Progenitor cell of endocrine pancreas (in vitro differentiated cells): ENCODE results near the gene PANK2. TPM values are rescaled to one million over a fixed set of nuclear protein-coding genes. Genes with fewer than 3 reads are reported as not detected.
"Not testable (repeated sequence)": the region's sequence is repeated elsewhere in the genome, so short reads cannot be mapped to it uniquely, and the experiment has no call there.

Experiments
- DNase-seq: peaks from one replicate; pipeline ENCODE4 v3.0.0; 2021; ENCODE audit warnings: low spot score; ENCODE audit not compliant: unreplicated experiment
- H3K27ac Mint-ChIP-seq: 2 replicates; pipeline ENCODE4 v1.8.0; 2021; ENCODE audit warnings: mild to moderate bottlenecking, moderate library complexity, mixed read lengths
- H3K27me3 Mint-ChIP-seq: 2 replicates; pipeline ENCODE4 v1.8.0; 2021; ENCODE audit warnings: mixed read lengths
- H3K36me3 Mint-ChIP-seq: 2 replicates; pipeline ENCODE4 v1.8.0; 2022; ENCODE audit warnings: mixed read lengths; ENCODE audit not compliant: insufficient read depth
- H3K4me1 Mint-ChIP-seq: 2 replicates; pipeline ENCODE4 v1.8.0; 2021; ENCODE audit warnings: low read depth, mixed read lengths
- H3K4me3 Mint-ChIP-seq: 2 replicates; pipeline ENCODE4 v1.8.0; 2021; ENCODE audit warnings: low read depth, mild to moderate bottlenecking, moderate library complexity, mixed read lengths
- H3K9me3 Mint-ChIP-seq: 2 replicates; pipeline ENCODE4 v1.8.0; 2021; ENCODE audit warnings: low read depth, mixed read lengths
- total RNA-seq: library from RNA; stranded (reverse); gene quantifications from 2 replicates; pipeline ENCODE4 v1.2.1, GENCODE V29; 2021
- TF ChIP-seq, protein P1 (sequence below): fragments of 200-600 bp; sonication (generic); IDR thresholded peaks from one replicate; pipeline ENCODE4 v1.5.0; 2021; ENCODE audit warnings: antibody characterized with exemption, mild to moderate bottlenecking; ENCODE audit not compliant: unreplicated experiment

PANK2 gene
- total RNA-seq, 1 donor from 2014 or later = 53.8 TPM

DNA sequence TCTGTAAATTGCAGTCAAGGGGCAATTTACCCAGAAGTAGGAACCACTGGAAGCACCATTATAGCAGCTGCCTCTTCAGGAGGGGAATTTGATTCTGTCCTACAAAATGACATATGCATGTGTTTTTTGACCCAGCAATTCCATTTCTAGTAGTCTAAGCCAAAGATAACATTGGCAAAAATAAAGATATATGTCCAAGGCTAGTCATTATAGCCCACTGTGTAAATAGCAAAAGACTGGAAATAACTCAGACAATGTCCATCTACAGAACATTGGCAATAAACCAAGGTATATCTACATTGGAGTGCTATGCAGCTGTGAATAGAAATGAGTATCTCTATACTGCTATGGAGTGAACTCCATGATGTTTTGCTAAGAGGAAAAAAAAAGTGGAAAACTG, 12.5 kb upstream of the PANK2 start:
- H3K27ac Mint-ChIP-seq = no peak overlapping the region
- H3K9me3 Mint-ChIP-seq = no peaks in the 10 kb centered on the region
- H3K4me3 Mint-ChIP-seq = no peak overlapping the region
- H3K36me3 Mint-ChIP-seq = peaks cover 16% of the 10 kb centered on the region
- no peaks in the 10 kb centered on the region for H3K4me1 Mint-ChIP-seq
- H3K27me3 Mint-ChIP-seq = no peaks in the 10 kb centered on the region
- TF ChIP-seq, protein P1, sequence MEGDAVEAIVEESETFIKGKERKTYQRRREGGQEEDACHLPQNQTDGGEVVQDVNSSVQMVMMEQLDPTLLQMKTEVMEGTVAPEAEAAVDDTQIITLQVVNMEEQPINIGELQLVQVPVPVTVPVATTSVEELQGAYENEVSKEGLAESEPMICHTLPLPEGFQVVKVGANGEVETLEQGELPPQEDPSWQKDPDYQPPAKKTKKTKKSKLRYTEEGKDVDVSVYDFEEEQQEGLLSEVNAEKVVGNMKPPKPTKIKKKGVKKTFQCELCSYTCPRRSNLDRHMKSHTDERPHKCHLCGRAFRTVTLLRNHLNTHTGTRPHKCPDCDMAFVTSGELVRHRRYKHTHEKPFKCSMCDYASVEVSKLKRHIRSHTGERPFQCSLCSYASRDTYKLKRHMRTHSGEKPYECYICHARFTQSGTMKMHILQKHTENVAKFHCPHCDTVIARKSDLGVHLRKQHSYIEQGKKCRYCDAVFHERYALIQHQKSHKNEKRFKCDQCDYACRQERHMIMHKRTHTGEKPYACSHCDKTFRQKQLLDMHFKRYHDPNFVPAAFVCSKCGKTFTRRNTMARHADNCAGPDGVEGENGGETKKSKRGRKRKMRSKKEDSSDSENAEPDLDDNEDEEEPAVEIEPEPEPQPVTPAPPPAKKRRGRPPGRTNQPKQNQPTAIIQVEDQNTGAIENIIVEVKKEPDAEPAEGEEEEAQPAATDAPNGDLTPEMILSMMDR = no peak
- DNase-seq = no peak

DNA sequence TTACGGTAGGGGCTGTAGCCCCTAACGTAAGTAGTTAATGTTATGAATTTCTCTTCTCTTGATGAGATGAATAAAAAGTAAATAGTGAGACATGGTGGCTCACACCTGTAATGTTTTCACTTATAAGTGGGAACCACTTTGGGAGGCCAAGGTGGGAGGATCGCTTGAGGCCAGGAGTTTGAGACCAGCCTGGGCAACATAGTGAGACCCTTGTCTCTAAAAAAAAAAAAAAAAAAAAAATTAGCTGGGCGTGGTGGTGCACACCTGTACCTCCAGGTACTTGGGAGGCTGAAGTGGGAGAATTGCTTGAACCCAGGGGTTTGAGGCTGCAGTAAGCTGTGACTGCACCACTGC, 10.3 kb upstream of the PANK2 start:
- H3K9me3 Mint-ChIP-seq, H3K4me1 Mint-ChIP-seq, H3K4me3 Mint-ChIP-seq, DNase-seq, H3K27ac Mint-ChIP-seq, H3K27me3 Mint-ChIP-seq: not testable (repeated sequence)
- H3K36me3 Mint-ChIP-seq = peaks cover 18% of the 10 kb centered on the region

DNA sequence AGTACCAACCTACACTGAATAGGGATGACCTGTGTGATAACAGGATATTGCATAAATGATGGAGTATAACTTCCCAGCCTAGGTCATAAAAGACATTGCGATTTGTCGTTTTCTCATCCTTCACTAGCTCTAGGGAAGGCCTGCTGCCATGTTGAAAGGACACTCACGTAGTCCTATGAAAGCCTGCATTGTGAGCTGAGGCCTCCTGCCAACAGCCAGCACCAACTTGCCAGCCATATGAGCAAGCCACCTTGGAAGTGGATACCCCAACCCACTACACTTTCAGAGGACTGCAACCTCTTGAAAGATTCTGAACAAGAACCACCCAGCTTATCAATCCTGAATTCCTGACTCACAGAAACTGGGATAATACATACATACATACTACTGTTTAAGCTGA, 3.5 kb upstream of the PANK2 start:
- TF ChIP-seq, protein P1 = no peak
- no peaks in the 10 kb centered on the region for H3K27me3 Mint-ChIP-seq
- peaks cover 11% of the 10 kb centered on the region for H3K36me3 Mint-ChIP-seq
- peaks cover 14% of the 10 kb centered on the region for H3K4me1 Mint-ChIP-seq
- H3K4me3 Mint-ChIP-seq = no peak overlapping the region
- H3K27ac Mint-ChIP-seq = no peak overlapping the region
- DNase-seq = no peak
- H3K9me3 Mint-ChIP-seq = no peaks in the 10 kb centered on the region

DNA sequence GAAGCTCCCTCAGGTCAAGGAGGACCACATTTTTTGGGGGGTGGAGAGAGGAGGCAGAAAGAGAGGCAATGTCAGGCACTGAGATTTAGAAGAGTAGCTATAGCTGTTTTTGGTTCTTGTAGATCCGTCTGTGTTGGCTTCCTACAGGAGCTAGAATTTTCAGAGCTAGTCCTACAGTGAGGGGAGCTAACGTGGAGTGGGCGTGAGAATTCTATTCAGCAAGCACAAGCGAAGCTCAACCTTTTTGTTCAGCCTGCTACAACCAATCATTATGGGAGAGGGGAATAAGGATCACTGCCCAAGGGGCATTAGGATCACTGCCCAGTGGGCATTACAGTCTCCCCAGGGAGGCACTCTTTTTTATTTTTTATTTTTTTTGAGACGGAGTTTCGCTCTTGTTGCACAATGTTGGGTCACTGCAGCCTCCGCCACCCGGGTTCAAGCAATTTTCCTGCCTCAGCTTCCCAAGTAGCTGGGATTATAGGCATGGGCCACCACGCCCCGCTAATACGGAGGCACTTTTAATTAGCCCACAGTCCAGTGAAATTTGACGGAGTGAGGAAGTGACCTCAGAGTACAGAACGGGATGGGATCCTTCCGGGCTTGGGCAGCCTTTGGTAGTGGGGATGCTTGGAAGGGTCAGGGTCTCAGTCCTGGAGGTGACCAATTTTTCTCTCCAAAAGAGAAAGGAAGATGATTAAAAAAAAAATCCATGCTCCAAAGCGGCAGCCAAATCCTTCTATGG, 1.1 kb upstream of the PANK2 start:
- TF ChIP-seq, protein P1 = no peak
- DNase-seq = no peak
- no peaks in the 10 kb centered on the region for H3K9me3 Mint-ChIP-seq

DNA sequence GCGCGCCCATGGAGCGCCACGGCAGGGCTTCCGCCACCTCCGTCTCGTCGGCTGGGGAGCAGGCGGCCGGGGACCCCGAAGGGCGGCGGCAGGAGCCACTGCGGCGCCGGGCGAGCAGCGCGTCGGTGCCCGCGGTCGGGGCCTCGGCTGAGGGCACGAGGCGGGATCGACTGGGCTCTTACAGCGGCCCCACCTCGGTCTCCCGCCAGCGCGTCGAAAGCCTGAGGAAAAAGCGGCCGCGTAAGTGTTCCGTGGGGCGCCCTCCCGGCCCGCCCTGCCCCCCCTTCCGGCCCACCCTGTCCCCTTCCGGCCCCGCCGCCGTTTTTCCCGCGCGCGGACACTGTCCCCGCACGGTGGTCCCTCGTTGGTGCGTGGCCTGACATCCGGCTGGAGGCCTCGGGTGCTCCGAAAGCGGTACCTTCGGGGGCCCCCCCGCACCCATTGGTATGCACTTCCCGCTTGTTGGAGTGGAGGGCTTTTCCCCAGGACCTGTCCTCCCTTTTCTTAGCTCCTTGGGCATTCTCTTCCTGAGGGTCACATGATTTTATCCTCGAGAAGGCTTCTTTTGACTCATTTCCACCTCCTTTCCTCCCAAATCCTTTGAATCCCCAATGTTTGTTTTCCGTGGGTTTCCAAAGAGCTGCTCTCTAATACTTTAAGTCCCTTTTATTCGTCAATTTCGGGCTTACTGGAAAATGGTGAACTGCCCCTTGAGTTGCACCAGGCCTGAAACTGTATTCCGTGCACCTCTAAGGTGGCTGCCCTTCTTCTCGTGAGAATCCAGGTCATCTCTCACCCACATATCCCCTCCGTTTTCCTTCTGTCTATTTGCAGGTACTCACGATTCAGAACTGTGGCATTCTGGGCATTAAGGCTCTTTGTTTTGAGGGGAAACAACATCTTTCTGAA, 556 bp downstream of the PANK2 start:
- H3K4me3 Mint-ChIP-seq = peak overlapping the region; percentile 94
- peak; percentile 15 for DNase-seq
- H3K27me3 Mint-ChIP-seq = no peaks in the 10 kb centered on the region
- peaks cover 39% of the 10 kb centered on the region for H3K4me1 Mint-ChIP-seq
- TF ChIP-seq, protein P1 = no peak
- H3K27ac Mint-ChIP-seq = peak overlapping the region; percentile 96
- H3K36me3 Mint-ChIP-seq = peaks cover 6% of the 10 kb centered on the region
- H3K9me3 Mint-ChIP-seq = no peaks in the 10 kb centered on the region

More for the DNA sequence above, 1.1 kb upstream of the PANK2 start:
- peak overlapping the region; percentile 94 for H3K4me3 Mint-ChIP-seq
- H3K36me3 Mint-ChIP-seq = peaks cover 5% of the 10 kb centered on the region
- peaks cover 34% of the 10 kb centered on the region for H3K4me1 Mint-ChIP-seq
- H3K27ac Mint-ChIP-seq = peak overlapping the region; percentile 96
- H3K27me3 Mint-ChIP-seq = no peaks in the 10 kb centered on the region
